Breast epithelium (tissue), 4 donors: ENCODE results near the gene GTPBP2. TPM values are rescaled to one million over a fixed set of nuclear protein-coding genes. Genes with fewer than 3 reads are reported as not detected.

ENCODE experiments used
- DNase-seq, 2 donors: peaks; one replicate each; pipeline ENCODE4 v3.0.0-alpha.2; 2019; ENCODE audit warnings: low spot score in 2 of 2
- H3K27ac ChIP-seq, 2 donors: fragments of 200-600 bp; sonication (generic) in 1 of 2; one replicate each; pipeline ENCODE4 v1.5.1; 2016 to 2019; ENCODE audit warnings: mild to moderate bottlenecking in 1 of 2
- H3K27me3 ChIP-seq, 2 donors: fragments of 200-600 bp; sonication (generic) in 1 of 2; one replicate each; pipeline versions ENCODE4 v1.5.1 to v1.6.0; 2017 to 2019; ENCODE audit warnings: control low read depth in 1 of 2, mild to moderate bottlenecking in 1 of 2
- H3K36me3 ChIP-seq: fragments of 200-600 bp; one replicate; pipeline ENCODE4 v1.5.1; 2019
- H3K4me1 ChIP-seq, 2 donors: fragments of 200-600 bp; sonication (generic); one replicate each; pipeline ENCODE4 v1.5.1; 2016 to 2019; ENCODE audit warnings: control low read depth in 1 of 2
- H3K4me3 ChIP-seq, 3 donors: fragments of 200-600 bp; sonication (generic); 1 replicate in 2 of 3; 2 replicates in 1 of 3; pipeline ENCODE4 v1.5.1; 2016 to 2019; ENCODE audit warnings: mild to moderate bottlenecking in 3 of 3, moderate library complexity in 2 of 3
- H3K9me3 ChIP-seq, 2 donors: fragments of 200-600 bp; sonication (generic) in 1 of 2; one replicate each; pipeline ENCODE4 v1.5.1; 2016 to 2019; ENCODE audit warnings: control low read depth in 1 of 2
- CTCF ChIP-seq, 3 donors: fragments of 450-650 bp; IDR thresholded peaks; one replicate each; pipeline ENCODE4 v1.5.1; 2016 to 2017; ENCODE audit warnings: antibody characterized with exemption in 3 of 3, mild to moderate bottlenecking in 3 of 3, moderate library complexity in 3 of 3
- POLR2A ChIP-seq: fragments of 450-650 bp; IDR thresholded peaks from one replicate; pipeline ENCODE4 v1.6.1; 2016; ENCODE audit warnings: antibody characterized with exemption, mild to moderate bottlenecking, moderate library complexity
- POLR2AphosphoS5 ChIP-seq, 3 donors: sonication (generic); formaldehyde crosslinking; IDR thresholded peaks; one replicate each; pipeline ENCODE4 v1.6.1; 2017; ENCODE audit warnings: antibody characterized with exemption in 3 of 3
- intact Hi-C: fragments of 100-400 bp; cut with DNase I; formaldehyde crosslinking; loops from one replicate; pipeline ENCODE4 v1.15.1; 2023; ENCODE audit warnings: low total_unique reads
- total RNA-seq, 3 donors: library from RNA; depleted of rRNA; stranded (reverse); fragments of >200 nt; gene quantifications; one replicate each; pipeline ENCODE4 v1.1.0, GENCODE V29; 2016

GTPBP2 gene
- total RNA-seq, 3 donors from 2014 or later, result 41.4 to 58.0 (median 43.6) TPM

- Histone ChIP-seq H3K27ac (peak overlapping the region in 1 of 2 donors; percentile 12), H3K4me3 (no peak overlapping the region), H3K27me3 (no peaks in the 10 kb centered on the region), H3K9me3 (no peaks in the 10 kb centered on the region), H3K4me1 (no peaks in the 10 kb centered on the region), H3K36me3 (no peaks in the 10 kb centered on the region)
- intact Hi-C loops, result no loop called here
- no peak for DNase-seq
- no peak for TF ChIP-seq POLR2A
- no peak for TF ChIP-seq CTCF (IDR thresholded peaks at IDR 0.05)
- TF ChIP-seq POLR2AphosphoS5 (IDR thresholded peaks at IDR 0.05), result no peak
Measured at GRCh38 chr6:43674291-43674690, 45.2 kb upstream of the GTPBP2 start.

- TF ChIP-seq POLR2A (no peak), CTCF (IDR thresholded peaks at IDR 0.05) (no peak), POLR2AphosphoS5 (IDR thresholded peaks at IDR 0.05) (no peak)
- intact Hi-C loops, result no loop called here
- H3K27me3 ChIP-seq, result no peaks in the 10 kb centered on the region
- peak overlapping the region in 1 of 2 donors; percentile 30 for H3K27ac ChIP-seq
- no peaks in the 10 kb centered on the region for H3K36me3 ChIP-seq
- H3K4me1 ChIP-seq, result peaks cover 0 to 5% of the 10 kb centered on the region in 2 donors
- H3K9me3 ChIP-seq, result no peaks in the 10 kb centered on the region
- no peak for DNase-seq
- no peak overlapping the region for H3K4me3 ChIP-seq
Measured at GRCh38 chr6:43673444-43674084, 44.5 kb upstream of the GTPBP2 start.

- DNase-seq, result peak; percentile 32 to 64
- intact Hi-C loops, result loop anchor here (1.0 kb wide), 1 partner anchor 401 kb away; no protein-coding TSS in a partner anchor
- H3K4me1 ChIP-seq, result peaks cover 3 to 16% of the 10 kb centered on the region in 2 donors
Measured at GRCh38 chr6:43671801-43672690, 43.0 kb upstream of the GTPBP2 start.

GRCh38 chr6:43671011-43671800, 42.1 kb upstream of the GTPBP2 start:
- peaks cover 3 to 16% of the 10 kb centered on the region in 2 donors for H3K4me1 ChIP-seq
- no peaks in the 10 kb centered on the region for H3K27me3 ChIP-seq
- no peak for DNase-seq
- TF ChIP-seq POLR2A, result no peak
- no peak for TF ChIP-seq CTCF (IDR thresholded peaks at IDR 0.05)
- TF ChIP-seq POLR2AphosphoS5 (IDR thresholded peaks at IDR 0.05), result no peak
- no peak overlapping the region for H3K4me3 ChIP-seq
- no peaks in the 10 kb centered on the region for H3K36me3 ChIP-seq
- intact Hi-C loops, result loop anchor here (1.0 kb wide), 1 partner anchor 402 kb away; no protein-coding TSS in a partner anchor
- no peaks in the 10 kb centered on the region for H3K9me3 ChIP-seq
- H3K27ac ChIP-seq, result peak overlapping the region; percentile 34 to 70

More at GRCh38 chr6:43671801-43672690, 43.0 kb upstream of the GTPBP2 start:
- H3K27ac ChIP-seq, result peak overlapping the region; percentile 34 to 70
- TF ChIP-seq POLR2AphosphoS5 (IDR thresholded peaks at IDR 0.05) (peak in 1 of 3 donors; percentile 36), CTCF (IDR thresholded peaks at IDR 0.05) (no peak)
- no peaks in the 10 kb centered on the region for H3K27me3 ChIP-seq
- H3K9me3 ChIP-seq, result no peaks in the 10 kb centered on the region
- no peak overlapping the region for H3K4me3 ChIP-seq
- no peaks in the 10 kb centered on the region for H3K36me3 ChIP-seq
